WERI-Rb-1 (cell line): ENCODE results near the gene NINJ2.

Source experiments
- DNase-seq: peaks from one replicate; pipeline ENCODE4 v3.0.0-alpha.2; 2020
- H3K27ac ChIP-seq: fragments of 250-450 bp; sonication (Bioruptor Pico); 2 replicates; pipeline ENCODE4 v1.5.1; 2020; ENCODE audit warnings: mild to moderate bottlenecking, moderate library complexity
- H3K27me3 ChIP-seq: fragments of 250-450 bp; sonication (Bioruptor Pico); 2 replicates; pipeline ENCODE4 v1.5.1; 2021; ENCODE audit warnings: mild to moderate bottlenecking, low read depth, moderate library complexity; ENCODE audit not compliant: insufficient read depth, severe bottlenecking
- H3K36me3 ChIP-seq: fragments of 250-450 bp; sonication (Bioruptor Pico); 2 replicates; pipeline ENCODE4 v1.5.1; 2020; ENCODE audit warnings: mild to moderate bottlenecking, moderate library complexity
- H3K4me3 ChIP-seq: 2 replicates; pipeline ENCODE4 v1.5.1; 2011; ENCODE audit warnings: low read depth, mild to moderate bottlenecking, control low read depth, low read length
- H3K9me3 ChIP-seq: fragments of 250-450 bp; sonication (Bioruptor Pico); 2 replicates; pipeline ENCODE4 v1.5.1; 2021; ENCODE audit warnings: mild to moderate bottlenecking, moderate library complexity; ENCODE audit not compliant: severe bottlenecking
- TF ChIP-seq, protein P1 (sequence below): IDR thresholded peaks from 2 replicates; pipeline ENCODE4 v1.5.1; 2011; ENCODE audit warnings: low read depth, mild to moderate bottlenecking, control low read depth, inconsistent platforms, low read length

The NINJ2 gene

DNA sequence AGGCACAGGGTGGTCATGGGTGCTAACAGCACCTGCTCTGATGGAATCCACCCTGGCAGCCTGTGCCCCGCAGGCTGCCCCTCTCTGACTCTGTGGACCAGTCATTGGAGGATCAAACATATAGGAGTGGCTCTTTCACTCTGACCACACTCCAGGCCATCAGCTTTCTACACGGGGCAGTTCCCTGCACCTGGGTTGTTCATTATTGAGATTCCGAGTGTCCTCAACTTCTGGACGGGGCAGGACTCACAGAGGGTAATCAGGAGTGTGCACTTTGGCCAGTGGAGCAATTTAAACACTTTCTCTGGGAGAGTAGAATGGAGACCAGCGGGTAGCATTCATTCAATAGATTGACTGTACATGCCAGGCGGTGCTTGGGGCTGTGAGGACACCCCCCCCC lies 94.8 kb downstream of the NINJ2 start:
- Histone ChIP-seq H3K9me3 (no peaks in the 10 kb centered on the region), H3K36me3 (no peaks in the 10 kb centered on the region), H3K4me3 (no peak overlapping the region), H3K27ac (no peak overlapping the region), H3K27me3 (no peaks in the 10 kb centered on the region)
- TF ChIP-seq, protein P1, sequence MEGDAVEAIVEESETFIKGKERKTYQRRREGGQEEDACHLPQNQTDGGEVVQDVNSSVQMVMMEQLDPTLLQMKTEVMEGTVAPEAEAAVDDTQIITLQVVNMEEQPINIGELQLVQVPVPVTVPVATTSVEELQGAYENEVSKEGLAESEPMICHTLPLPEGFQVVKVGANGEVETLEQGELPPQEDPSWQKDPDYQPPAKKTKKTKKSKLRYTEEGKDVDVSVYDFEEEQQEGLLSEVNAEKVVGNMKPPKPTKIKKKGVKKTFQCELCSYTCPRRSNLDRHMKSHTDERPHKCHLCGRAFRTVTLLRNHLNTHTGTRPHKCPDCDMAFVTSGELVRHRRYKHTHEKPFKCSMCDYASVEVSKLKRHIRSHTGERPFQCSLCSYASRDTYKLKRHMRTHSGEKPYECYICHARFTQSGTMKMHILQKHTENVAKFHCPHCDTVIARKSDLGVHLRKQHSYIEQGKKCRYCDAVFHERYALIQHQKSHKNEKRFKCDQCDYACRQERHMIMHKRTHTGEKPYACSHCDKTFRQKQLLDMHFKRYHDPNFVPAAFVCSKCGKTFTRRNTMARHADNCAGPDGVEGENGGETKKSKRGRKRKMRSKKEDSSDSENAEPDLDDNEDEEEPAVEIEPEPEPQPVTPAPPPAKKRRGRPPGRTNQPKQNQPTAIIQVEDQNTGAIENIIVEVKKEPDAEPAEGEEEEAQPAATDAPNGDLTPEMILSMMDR, result no peak
- no peak for DNase-seq

DNA sequence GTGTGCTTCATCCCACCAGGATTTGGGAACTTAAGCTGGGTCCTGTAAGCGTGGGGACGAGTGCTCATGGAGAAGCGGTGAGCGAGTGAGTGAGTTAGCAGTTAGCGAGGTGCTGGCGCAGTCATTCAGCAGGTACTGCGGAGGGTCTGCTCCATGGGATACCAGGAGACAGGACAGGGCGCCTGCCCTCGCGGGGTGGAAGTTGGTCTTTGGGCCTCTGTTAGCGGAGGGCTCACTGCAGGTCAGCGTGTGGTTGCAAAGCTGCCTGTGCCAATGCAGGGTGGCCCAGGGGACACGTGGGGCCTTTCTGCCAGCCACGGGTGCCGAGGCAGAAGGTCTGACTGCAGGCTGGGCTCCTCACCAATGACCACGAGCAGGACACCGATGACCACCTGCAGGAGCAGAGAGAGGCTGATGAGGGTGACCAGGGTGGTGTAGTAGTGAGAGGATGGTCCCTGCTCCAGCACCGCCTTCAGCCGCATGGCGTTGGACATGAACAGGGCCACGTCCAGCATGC lies 97.6 kb downstream of the NINJ2 start:
- Histone ChIP-seq H3K27me3 (no peaks in the 10 kb centered on the region), H3K9me3 (no peaks in the 10 kb centered on the region), H3K36me3 (no peaks in the 10 kb centered on the region), H3K27ac (no peak overlapping the region), H3K4me3 (no peak overlapping the region)
- no peak for DNase-seq
- TF ChIP-seq, protein P1, result no peak

DNA sequence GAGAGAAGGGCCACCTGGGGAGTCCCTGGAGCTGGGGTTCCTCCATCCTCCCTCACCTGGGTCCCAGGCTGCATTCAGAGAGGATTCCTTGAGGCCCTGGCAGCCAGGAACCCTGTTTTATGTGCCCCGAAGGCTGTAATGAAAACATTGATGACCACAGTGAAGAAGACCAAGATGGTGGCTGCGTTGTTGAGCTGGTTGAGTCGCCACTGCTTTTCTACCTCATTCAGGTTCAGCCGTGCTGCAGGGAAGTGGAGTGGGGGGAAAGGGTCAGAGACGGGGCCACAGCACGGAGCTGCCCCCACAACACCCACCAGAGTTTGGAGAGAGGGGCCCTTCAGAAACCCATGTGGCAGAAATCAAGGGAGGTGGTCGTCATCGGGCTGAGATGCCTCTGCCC lies 98.1 kb downstream of the NINJ2 start:
- no peaks in the 10 kb centered on the region for H3K27me3 ChIP-seq
- no peaks in the 10 kb centered on the region for H3K36me3 ChIP-seq
- TF ChIP-seq, protein P1, result no peak
- H3K4me3 ChIP-seq, result no peak overlapping the region
- no peak for DNase-seq
- no peaks in the 10 kb centered on the region for H3K9me3 ChIP-seq
- no peak overlapping the region for H3K27ac ChIP-seq

DNA sequence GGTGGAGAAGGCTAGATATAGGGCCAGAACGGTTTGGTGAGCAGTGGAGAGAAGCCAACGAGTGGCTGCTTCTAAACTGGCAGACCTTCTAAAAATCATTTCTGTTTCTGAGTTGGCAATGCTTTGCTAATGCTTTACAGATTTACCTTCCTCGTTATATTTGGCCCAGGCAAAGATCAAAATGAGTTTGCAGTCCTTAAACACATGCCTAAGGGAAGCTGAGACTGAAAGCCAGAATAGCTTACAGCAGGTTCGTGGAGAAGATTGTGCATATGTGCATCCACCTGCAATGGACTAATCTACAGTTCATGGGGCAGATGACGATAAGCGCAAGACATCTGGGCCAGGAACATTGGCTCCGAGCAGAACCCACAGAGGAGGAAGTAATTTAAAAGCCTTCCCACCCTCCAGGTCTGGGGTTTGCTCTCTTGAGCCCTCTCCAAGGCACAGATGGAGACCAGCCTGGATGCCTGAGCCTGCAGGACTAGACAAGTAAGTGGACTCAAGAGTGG lies 99.4 kb downstream of the NINJ2 start:
- H3K9me3 ChIP-seq, result no peaks in the 10 kb centered on the region
- no peaks in the 10 kb centered on the region for H3K27me3 ChIP-seq
- H3K27ac ChIP-seq, result no peak overlapping the region
- TF ChIP-seq, protein P1, result no peak
- no peaks in the 10 kb centered on the region for H3K36me3 ChIP-seq
- H3K4me3 ChIP-seq, result no peak overlapping the region
- DNase-seq, result no peak

DNA sequence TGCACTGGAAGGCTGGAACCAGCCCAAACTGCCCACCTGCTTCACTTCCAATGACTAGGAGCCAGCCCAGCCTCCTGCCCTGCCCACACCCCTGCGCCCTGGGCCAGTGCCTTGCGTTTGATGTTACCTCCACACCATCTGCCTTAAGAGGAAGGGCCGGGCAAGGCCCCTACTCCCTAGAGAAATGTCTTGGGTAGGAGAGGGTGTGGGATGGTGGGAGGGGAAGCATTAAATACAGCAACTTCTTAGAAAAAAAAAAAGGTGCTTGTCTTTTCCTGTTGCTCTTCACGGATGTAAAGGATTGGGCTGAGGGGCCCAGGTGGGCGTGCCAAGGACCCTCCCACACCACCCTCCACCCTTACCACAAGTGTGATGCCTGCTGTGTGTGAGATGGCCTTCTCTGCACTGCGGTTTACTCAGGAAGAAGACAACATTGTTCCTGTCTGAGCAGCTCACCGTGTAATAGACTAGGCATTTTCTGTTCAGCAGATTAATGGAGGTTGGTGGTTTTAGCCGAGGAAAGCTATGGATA lies 99.9 kb downstream of the NINJ2 start:
- no peak for DNase-seq
- H3K27ac ChIP-seq, result no peak overlapping the region
- H3K36me3 ChIP-seq, result no peaks in the 10 kb centered on the region
- H3K4me3 ChIP-seq, result no peak overlapping the region
- no peaks in the 10 kb centered on the region for H3K9me3 ChIP-seq
- H3K27me3 ChIP-seq, result no peaks in the 10 kb centered on the region
- TF ChIP-seq, protein P1, result no peak

DNA sequence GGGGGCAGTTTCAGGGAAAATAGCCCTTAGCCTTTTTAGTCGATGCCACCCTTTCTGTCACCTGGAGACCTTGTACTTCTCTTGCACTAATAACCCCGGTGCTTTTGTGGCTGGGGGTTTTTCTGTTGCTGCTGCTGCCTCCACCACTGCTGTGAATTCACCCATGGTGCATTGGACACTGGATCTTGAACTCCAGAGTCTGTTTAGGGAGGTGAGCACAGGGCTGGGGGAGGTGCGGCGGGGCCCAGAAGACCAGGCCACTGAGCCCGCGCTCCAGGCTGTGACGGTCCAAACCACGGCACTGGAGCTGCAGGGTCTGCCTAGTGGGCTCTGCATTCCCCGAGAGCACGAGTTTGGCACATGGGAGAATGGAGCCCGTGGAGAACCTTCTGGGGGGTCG lies 100.6 kb downstream of the NINJ2 start:
- Histone ChIP-seq H3K36me3 (no peaks in the 10 kb centered on the region), H3K4me3 (no peak overlapping the region), H3K27me3 (no peaks in the 10 kb centered on the region), H3K9me3 (no peaks in the 10 kb centered on the region), H3K27ac (no peak overlapping the region)
- TF ChIP-seq, protein P1, result no peak
- DNase-seq, result no peak
